Fibroblast of peridontal ligament (primary cell): ENCODE data around the gene MEAK7.

Experiments used
- DNase-seq: peaks from one replicate; pipeline ENCODE4 v3.0.0-alpha.2; 2010; ENCODE audit errors: extremely low read depth

MEAK7 gene

GRCh38 chr16:84513123-84513522, 8.7 kb upstream of the MEAK7 start:
- peak; percentile 39 for DNase-seq

GRCh38 chr16:84511831-84512230, 7.4 kb upstream of the MEAK7 start:
- no peak for DNase-seq

- peak; percentile 92 for DNase-seq
Observed at GRCh38 chr16:84511180-84511800, 6.8 kb upstream of the MEAK7 start.

- no peak for DNase-seq
Observed at GRCh38 chr16:84509032-84509950, 4.8 kb upstream of the MEAK7 start.

GRCh38 chr16:84508502-84508901, 4.0 kb upstream of the MEAK7 start:
- no peak for DNase-seq

GRCh38 chr16:84507011-84507982, 2.8 kb upstream of the MEAK7 start:
- DNase-seq, result no peak

GRCh38 chr16:84505249-84506187, 1.1 kb upstream of the MEAK7 start:
- DNase-seq, result no peak

- no peak for DNase-seq
Observed at GRCh38 chr16:84503751-84504395, 586 bp downstream of the MEAK7 start.

- no peak for DNase-seq
Observed at GRCh38 chr16:84502581-84502980, 1.9 kb downstream of the MEAK7 start.

GRCh38 chr16:84502075-84502474, 2.4 kb downstream of the MEAK7 start:
- DNase-seq, result no peak

GRCh38 chr16:84501077-84501735, 3.3 kb downstream of the MEAK7 start:
- DNase-seq, result no peak

- no peak for DNase-seq
Observed at GRCh38 chr16:84500531-84500930, 3.9 kb downstream of the MEAK7 start.

- DNase-seq, result no peak
Observed at GRCh38 chr16:84499638-84500037, 4.8 kb downstream of the MEAK7 start.

- DNase-seq, result no peak
Observed at GRCh38 chr16:84498859-84499620, 5.4 kb downstream of the MEAK7 start.

GRCh38 chr16:84498223-84498610, 6.2 kb downstream of the MEAK7 start:
- DNase-seq, result no peak

- no peak for DNase-seq
Observed at GRCh38 chr16:84497418-84498222, 6.8 kb downstream of the MEAK7 start.

- no peak for DNase-seq
Observed at GRCh38 chr16:84496991-84497390, 7.5 kb downstream of the MEAK7 start.

GRCh38 chr16:84495506-84495905, 9.0 kb downstream of the MEAK7 start:
- no peak for DNase-seq
